Activated naive CD4-positive, alpha-beta T cell (primary cell): ENCODE data around the gene TMEM45B.
A peak's percentile ranks its signal among the peaks of the same experiment; 100 is the strongest.
"Not testable (repeated sequence)": the region's sequence is repeated elsewhere in the genome, so short reads cannot be mapped to it uniquely, and the experiment has no call there.

Experiments used
- DNase-seq, 4 experiments: peaks; one replicate each; lab custom pipeline; 2025; lab: John Stamatoyannopoulos, UW

Gene TMEM45B

GRCh38 chr11:129852125-129852740 lies 36.6 kb downstream of the TMEM45B start:
- no peak for DNase-seq

DNA sequence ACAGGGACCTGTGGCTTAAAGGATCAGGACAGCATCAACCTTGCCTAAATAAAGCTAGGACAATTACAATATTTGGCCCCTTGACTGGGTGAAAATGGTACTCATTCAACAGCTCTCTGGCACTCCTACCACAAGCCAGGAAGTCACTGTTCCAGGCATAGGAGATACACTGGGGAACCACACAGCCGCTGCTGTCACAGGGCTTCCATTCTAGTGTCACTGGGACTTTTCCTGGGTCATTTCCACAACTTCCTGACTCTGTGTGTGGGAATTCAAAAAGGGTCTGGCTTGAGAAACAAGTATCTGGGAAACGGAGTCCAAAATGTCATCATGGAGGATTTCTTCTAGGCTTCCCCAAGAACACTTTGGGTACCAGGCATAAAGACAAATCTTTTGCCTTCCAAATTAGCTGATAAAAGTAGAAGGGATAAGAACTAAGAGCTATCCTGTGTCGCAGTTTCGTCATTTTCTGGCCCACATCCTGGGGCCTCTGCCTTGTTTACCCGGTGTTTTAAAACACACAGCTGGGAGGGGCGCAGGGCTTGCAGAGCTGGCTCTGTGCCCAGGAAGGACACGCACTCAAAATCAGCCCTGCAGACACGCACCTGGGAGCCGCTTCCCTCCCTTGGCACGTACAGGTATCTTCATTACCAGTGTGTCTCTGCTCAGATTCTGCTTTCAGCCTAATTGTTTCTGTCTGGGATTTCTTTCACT lies 38.0 kb downstream of the TMEM45B start:
- DNase-seq: peak in 2 of 4 experiments; percentile 71 to 79

GRCh38 chr11:129854232-129854805 lies 38.7 kb downstream of the TMEM45B start:
- no peak for DNase-seq

DNA sequence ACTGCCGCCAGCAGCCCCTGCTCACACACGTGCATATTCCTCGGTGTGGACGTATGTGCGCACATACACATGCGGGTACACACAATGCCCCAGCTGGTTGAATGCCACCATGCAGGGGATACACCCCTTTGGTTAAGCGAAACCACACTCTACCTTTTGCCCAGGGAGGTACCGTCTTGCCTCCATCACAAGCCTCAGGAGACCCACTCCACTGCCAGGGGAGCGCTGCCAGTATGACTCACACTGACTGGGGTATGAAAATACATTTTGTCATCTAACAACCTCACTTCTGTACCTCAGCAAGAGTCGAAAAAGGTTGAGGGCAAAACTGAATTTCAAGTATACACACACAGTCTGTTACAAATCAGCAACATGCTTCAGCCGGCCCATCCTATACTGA lies 39.4 kb downstream of the TMEM45B start:
- no peak for DNase-seq

- DNase-seq: no peak
Observed at GRCh38 chr11:129856036-129856435, 40.4 kb downstream of the TMEM45B start.

- no peak for DNase-seq
Observed at GRCh38 chr11:129861702-129862522, 46.3 kb downstream of the TMEM45B start.

- no peak for DNase-seq
Observed at GRCh38 chr11:129864811-129865210, 49.2 kb downstream of the TMEM45B start.

- no peak for DNase-seq
Observed at GRCh38 chr11:129865701-129866100, 50.1 kb downstream of the TMEM45B start.

DNA sequence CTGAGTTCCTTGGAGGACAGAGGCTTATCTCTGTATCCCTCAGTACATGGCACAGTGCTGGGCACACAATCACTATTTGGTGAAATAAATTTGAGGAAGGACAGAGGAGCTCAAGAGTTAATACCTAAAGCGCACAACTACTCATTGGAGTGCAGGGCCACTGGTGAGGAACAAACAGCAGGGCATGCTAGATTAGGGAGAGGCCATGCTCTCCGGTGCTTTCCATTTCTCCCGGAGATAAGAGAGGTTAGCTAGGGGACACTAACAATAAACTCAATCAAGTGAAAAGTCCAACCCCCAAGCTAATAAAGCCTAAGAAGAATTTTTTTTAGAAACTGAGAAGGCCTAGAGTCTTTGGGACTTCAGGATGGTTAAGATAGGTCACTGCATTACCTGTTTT lies 50.7 kb downstream of the TMEM45B start:
- no peak for DNase-seq

DNA sequence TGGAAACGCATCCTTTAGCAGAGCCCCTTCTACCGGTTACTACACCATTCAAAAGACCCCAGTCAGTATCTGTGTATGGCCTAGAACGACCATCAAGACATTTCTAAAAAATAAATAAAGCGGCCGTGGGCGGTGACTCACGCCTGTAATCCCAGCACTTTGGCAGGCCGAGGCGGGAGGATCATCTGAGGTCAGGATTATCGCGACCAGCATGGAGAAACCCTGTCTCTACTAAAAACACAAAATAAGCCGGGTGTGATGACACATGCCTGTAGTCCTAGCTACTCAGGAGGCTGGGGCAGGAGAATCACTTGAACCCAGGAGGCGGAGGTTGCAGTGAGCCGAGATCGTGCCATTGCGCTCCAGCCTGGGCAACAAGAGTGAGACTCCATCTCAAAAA lies 53.0 kb downstream of the TMEM45B start:
- not testable (repeated sequence) for DNase-seq

- no peak for DNase-seq
Observed at GRCh38 chr11:129871914-129872313, 56.3 kb downstream of the TMEM45B start.

- no peak for DNase-seq
Observed at GRCh38 chr11:129880311-129880710, 64.7 kb downstream of the TMEM45B start.

DNA sequence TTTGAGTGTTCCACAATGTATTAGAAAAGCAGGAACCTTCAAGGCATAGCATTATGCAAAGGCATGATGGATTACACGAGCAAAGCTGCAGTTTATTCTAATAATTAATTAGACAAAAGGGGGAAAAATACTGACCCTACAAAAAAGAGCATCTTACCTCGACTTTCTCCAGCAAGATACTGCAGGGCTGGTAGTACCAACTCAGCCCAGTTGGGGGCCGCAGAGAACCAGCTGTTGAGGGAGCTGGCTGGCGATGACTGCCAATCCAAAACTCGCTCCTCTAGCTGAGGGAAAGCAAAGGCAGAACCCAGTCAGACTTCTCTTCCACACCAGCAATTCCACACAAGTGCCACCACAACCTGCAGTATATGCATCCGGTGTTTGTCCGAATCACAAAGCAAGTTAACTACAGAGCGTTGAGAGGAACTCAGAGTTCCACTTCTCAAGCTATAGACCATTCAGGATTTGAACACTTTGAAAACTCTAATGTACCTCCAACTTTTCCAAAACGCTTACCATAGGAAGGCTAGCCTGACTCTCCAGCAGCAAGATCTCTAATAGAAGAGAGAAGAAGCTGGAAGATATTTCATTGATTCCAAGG lies 66.0 kb downstream of the TMEM45B start:
- peak in 2 of 4 experiments; percentile 42 to 47 for DNase-seq

GRCh38 chr11:129884581-129884980 lies 68.9 kb downstream of the TMEM45B start:
- DNase-seq: no peak

GRCh38 chr11:129885381-129885780 lies 69.7 kb downstream of the TMEM45B start:
- DNase-seq: no peak

DNA sequence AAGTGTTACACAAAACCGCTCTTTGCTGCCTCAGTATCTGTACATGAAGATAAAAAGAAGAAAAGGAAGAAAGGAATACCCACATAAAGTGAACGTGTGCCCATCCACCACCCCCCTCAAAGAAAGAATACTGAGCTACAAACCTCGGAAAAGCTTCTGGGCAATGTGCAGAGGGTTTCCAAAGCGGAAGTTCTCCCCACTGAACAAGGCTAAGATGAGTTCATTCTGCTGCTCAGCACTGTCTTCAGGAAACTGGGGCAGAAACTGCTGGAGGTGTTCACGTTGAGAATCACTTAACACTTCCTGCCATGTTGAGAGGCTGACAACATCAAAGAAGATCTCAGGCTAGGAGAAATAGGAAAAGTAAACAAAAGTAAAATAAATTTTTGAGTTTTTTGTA lies 72.8 kb downstream of the TMEM45B start:
- no peak for DNase-seq

- no peak for DNase-seq
Observed at GRCh38 chr11:129894278-129895125, 78.9 kb downstream of the TMEM45B start.

- peak; percentile 60 to 92 (median 76) for DNase-seq
Observed at GRCh38 chr11:129895126-129896041, 79.7 kb downstream of the TMEM45B start, which contains the start of gene NFRKB. Gene NFRKB, minus strand, starts transcription at chr11:129895578. Its CDS starts 2,729 bp downstream, at chr11:129892849.

DNA sequence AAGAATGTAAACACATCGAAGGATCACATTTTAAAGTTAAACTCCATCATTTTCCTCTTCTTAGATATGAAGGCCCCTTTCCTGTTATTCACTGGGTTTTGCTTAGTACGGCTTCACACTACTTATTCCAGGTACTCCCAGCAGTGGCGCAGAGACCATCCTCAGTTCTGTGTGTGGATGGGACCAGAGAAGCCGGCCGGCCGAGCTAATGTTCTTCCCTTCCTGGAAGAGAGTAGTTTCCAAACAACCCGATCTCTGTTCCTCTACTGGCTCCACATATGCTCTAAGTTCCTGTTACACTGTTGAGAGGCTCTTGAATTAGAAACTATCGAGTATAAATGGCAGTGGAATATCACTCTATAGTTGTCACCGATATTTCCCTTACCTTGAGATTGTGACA lies 80.4 kb downstream of the TMEM45B start:
- DNase-seq: no peak

GRCh38 chr11:129905402-129905801 lies 89.8 kb downstream of the TMEM45B start:
- DNase-seq: no peak
